Mesenchymal stem cell (in vitro differentiated cells and primary cell): ENCODE measurements around the gene GPSM1.
A peak's percentile ranks its signal among the peaks of the same experiment; 100 is the strongest.

Experiments
- DNase-seq: peaks from one replicate; pipeline ENCODE4 v3.0.0-alpha.2; 2013
- H2AFZ ChIP-seq: one replicate; pipeline ENCODE4 v1.6.1; 2013; ENCODE audit warnings: low read depth, mild to moderate bottlenecking, control low read depth, inconsistent platforms, low read length, moderate library complexity
- H2AK5ac ChIP-seq: 2 replicates; pipeline ENCODE4 v1.6.1; 2013; ENCODE audit warnings: low read length, moderate library complexity, mild to moderate bottlenecking, inconsistent platforms; ENCODE audit not compliant: severe bottlenecking
- H2BK120ac ChIP-seq: one replicate; pipeline ENCODE4 v1.6.1; 2013; ENCODE audit warnings: low read depth, mild to moderate bottlenecking, inconsistent platforms, low read length, moderate library complexity
- H2BK12ac ChIP-seq, 2 experiments: one replicate each; pipeline ENCODE4 v1.6.1; 2013; ENCODE audit warnings: inconsistent platforms in 2 of 2, low read length in 2 of 2, mild to moderate bottlenecking in 2 of 2, moderate library complexity in 2 of 2, control low read depth in 1 of 2
- H2BK15ac ChIP-seq: one replicate; pipeline ENCODE4 v1.6.1; 2013; ENCODE audit warnings: mild to moderate bottlenecking, low read depth, inconsistent platforms; ENCODE audit not compliant: poor library complexity, severe bottlenecking
- H2BK5ac ChIP-seq: 2 replicates; pipeline ENCODE4 v1.6.1; 2013; ENCODE audit warnings: low read depth, mild to moderate bottlenecking, low read length, control low read depth, inconsistent platforms; ENCODE audit not compliant: poor library complexity, severe bottlenecking
- H3K14ac ChIP-seq, 2 experiments: one replicate each; pipeline ENCODE4 v1.6.1; 2013; ENCODE audit warnings: inconsistent platforms in 2 of 2, low read length in 2 of 2, control low read depth in 1 of 2, mild to moderate bottlenecking in 1 of 2, moderate library complexity in 1 of 2
- H3K18ac ChIP-seq, 2 experiments: one replicate each; pipeline ENCODE4 v1.6.1; 2013; ENCODE audit warnings: inconsistent platforms in 2 of 2, low read length in 2 of 2, control low read depth in 1 of 2, low read depth in 1 of 2, mild to moderate bottlenecking in 1 of 2
- H3K23ac ChIP-seq, 2 experiments: one replicate each; pipeline ENCODE4 v1.6.1; 2013; ENCODE audit warnings: inconsistent platforms in 2 of 2, low read length in 2 of 2, mild to moderate bottlenecking in 2 of 2, moderate library complexity in 2 of 2, control low read depth in 1 of 2
- H3K27ac ChIP-seq: 2 replicates; pipeline ENCODE4 v1.5.1; 2013; ENCODE audit warnings: mild to moderate bottlenecking, moderate library complexity, low read length, control low read depth, inconsistent platforms; ENCODE audit not compliant: poor library complexity, severe bottlenecking
- H3K27me3 ChIP-seq, 2 experiments: 2 replicates each; pipeline versions ENCODE4 v1.6.1 to v1.7.0; 2013; ENCODE audit warnings: low read length in 2 of 2, mild to moderate bottlenecking in 2 of 2, moderate library complexity in 2 of 2, control low read depth in 1 of 2, inconsistent platforms in 1 of 2; ENCODE audit not compliant: control insufficient read depth in 1 of 2, insufficient read depth in 1 of 2
- H3K36me3 ChIP-seq, 2 experiments: 2 replicates each; pipeline versions ENCODE4 v1.6.1 to v1.7.0; 2013; ENCODE audit warnings: low read length in 2 of 2, control low read depth in 1 of 2, inconsistent platforms in 1 of 2, low read depth in 1 of 2, mild to moderate bottlenecking in 1 of 2; ENCODE audit not compliant: insufficient read depth in 2 of 2, control insufficient read depth in 1 of 2
- H3K4ac ChIP-seq, 2 experiments: one replicate each; pipeline ENCODE4 v1.6.1; 2013; ENCODE audit warnings: inconsistent platforms in 2 of 2, low read length in 2 of 2, mild to moderate bottlenecking in 2 of 2, moderate library complexity in 2 of 2, control low read depth in 1 of 2, low read depth in 1 of 2
- H3K4me1 ChIP-seq: 2 replicates; pipeline ENCODE4 v1.6.1; 2013; ENCODE audit warnings: low read depth, low read length, control low read depth; ENCODE audit not compliant: control insufficient read depth, insufficient read depth
- H3K4me2 ChIP-seq: 2 replicates; pipeline ENCODE4 v1.6.1; 2013; ENCODE audit warnings: low read length, mild to moderate bottlenecking, inconsistent platforms; ENCODE audit not compliant: poor library complexity, severe bottlenecking
- H3K4me3 ChIP-seq, 2 experiments: 2 replicates each; pipeline versions ENCODE4 v1.5.1 to v1.7.0; 2013; ENCODE audit warnings: low read length in 2 of 2, mild to moderate bottlenecking in 2 of 2, control low read depth in 1 of 2, low read depth in 1 of 2; ENCODE audit not compliant: insufficient read depth in 1 of 2
- H3K79me1 ChIP-seq: replicated peaks from 2 replicates; pipeline ENCODE4 v1.6.1; 2013; ENCODE audit warnings: mild to moderate bottlenecking, control low read depth, low read length, inconsistent platforms; ENCODE audit not compliant: poor library complexity, severe bottlenecking
- H3K9ac ChIP-seq: 2 replicates; pipeline ENCODE4 v1.7.0; 2013; ENCODE audit warnings: mild to moderate bottlenecking, low read length, moderate library complexity
- H3K9me3 ChIP-seq: 2 replicates; pipeline ENCODE4 v1.7.0; 2013; ENCODE audit warnings: mild to moderate bottlenecking, low read length; ENCODE audit not compliant: control insufficient read depth
- H4K8ac ChIP-seq: one replicate; pipeline ENCODE4 v1.6.1; 2013; ENCODE audit warnings: inconsistent platforms, mild to moderate bottlenecking, low read length, moderate library complexity
- H4K91ac ChIP-seq: one replicate; pipeline ENCODE4 v1.6.1; 2013; ENCODE audit warnings: mild to moderate bottlenecking, low read length, inconsistent platforms
- WGBS: methylation state at CpG from one replicate; pipeline ENCODE4 v1.1.7; 2013; ENCODE audit warnings: mixed read lengths; 5-methylcytosine and 5-hydroxymethylcytosine counted together

Gene GPSM1

GRCh38 chr9:136391737-136392537 lies 64.6 kb downstream of the GPSM1 start:
- no peak for DNase-seq
- peaks cover 74% of the 10 kb centered on the region for H3K79me1 ChIP-seq
- H4K8ac ChIP-seq: no peak overlapping the region
- H3K27me3 ChIP-seq: no peaks in the 10 kb centered on the region
- H3K23ac ChIP-seq: peak overlapping the region in 1 of 2 experiments; percentile 9
- H3K9ac ChIP-seq: peak overlapping the region; percentile 77
- WGBS: 99% methylated on average over 28 of the region's 28 CpGs
- no peak overlapping the region for H2BK12ac ChIP-seq
- no peak overlapping the region for H2BK120ac ChIP-seq
- H3K4ac ChIP-seq: no peak overlapping the region
- no peak overlapping the region for H2AK5ac ChIP-seq
- H2BK5ac ChIP-seq: no peak overlapping the region
- no peak overlapping the region for H3K27ac ChIP-seq
- peak overlapping the region; percentile 2 to 59 for H3K4me3 ChIP-seq
- peaks cover 82 to 88% of the 10 kb centered on the region in 2 experiments for H3K36me3 ChIP-seq
- H2BK15ac ChIP-seq: no peak overlapping the region
- H3K9me3 ChIP-seq: no peaks in the 10 kb centered on the region
- no peak overlapping the region for H2AFZ ChIP-seq
- no peak overlapping the region for H3K4me2 ChIP-seq
- no peak overlapping the region for H4K91ac ChIP-seq
- H3K14ac ChIP-seq: no peak overlapping the region
- no peaks in the 10 kb centered on the region for H3K4me1 ChIP-seq
- H3K18ac ChIP-seq: no peak overlapping the region

GRCh38 chr9:136392538-136393449 lies 65.5 kb downstream of the GPSM1 start:
- WGBS: 96% methylated on average over 21 of the region's 21 CpGs
- Histone ChIP-seq H2AFZ (no peak overlapping the region), H3K27me3 (no peaks in the 10 kb centered on the region), H4K8ac (no peak overlapping the region), H2BK12ac (no peak overlapping the region), H3K27ac (no peak overlapping the region), H2BK15ac (no peak overlapping the region), H3K23ac (no peak overlapping the region), H4K91ac (no peak overlapping the region), H3K9ac (peak overlapping the region; percentile 77), H3K4ac (no peak overlapping the region), H3K4me2 (no peak overlapping the region), H3K14ac (no peak overlapping the region), H3K9me3 (no peaks in the 10 kb centered on the region), H3K79me1 (peaks cover 73% of the 10 kb centered on the region), H2AK5ac (no peak overlapping the region), H2BK5ac (no peak overlapping the region), H2BK120ac (no peak overlapping the region), H3K36me3 (peaks cover 78 to 87% of the 10 kb centered on the region in 2 experiments), H3K18ac (no peak overlapping the region), H3K4me3 (peak overlapping the region in 1 of 2 experiments; percentile 59), H3K4me1 (no peaks in the 10 kb centered on the region)
- DNase-seq: no peak

- H2BK12ac ChIP-seq: no peak overlapping the region
- H3K27me3 ChIP-seq: no peaks in the 10 kb centered on the region
- no peak overlapping the region for H3K4ac ChIP-seq
- H3K14ac ChIP-seq: no peak overlapping the region
- no peak overlapping the region for H4K91ac ChIP-seq
- H3K4me2 ChIP-seq: no peak overlapping the region
- H2BK15ac ChIP-seq: no peak overlapping the region
- no peak overlapping the region for H2AFZ ChIP-seq
- no peak overlapping the region for H4K8ac ChIP-seq
- WGBS: 96% methylated on average over 17 of the region's 17 CpGs
- peaks cover 5% of the 10 kb centered on the region for H3K4me1 ChIP-seq
- peaks cover 78 to 87% of the 10 kb centered on the region in 2 experiments for H3K36me3 ChIP-seq
- H3K79me1 ChIP-seq: peaks cover 68% of the 10 kb centered on the region
- H3K9me3 ChIP-seq: no peaks in the 10 kb centered on the region
- H2BK120ac ChIP-seq: no peak overlapping the region
- no peak overlapping the region for H3K18ac ChIP-seq
- DNase-seq: no peak
- no peak overlapping the region for H2BK5ac ChIP-seq
- no peak overlapping the region for H2AK5ac ChIP-seq
- H3K27ac ChIP-seq: no peak overlapping the region
- H3K23ac ChIP-seq: no peak overlapping the region
- peak overlapping the region in 1 of 2 experiments; percentile 37 for H3K4me3 ChIP-seq
- peak overlapping the region; percentile 77 for H3K9ac ChIP-seq
These were observed 66.2 kb downstream of the GPSM1 start for GRCh38 chr9:136393531-136393930.
